Mammary epithelial cell (primary cell): Measurements from ENCODE around the gene GSPT1.

Experiments used
- EZH2 ChIP-seq: IDR thresholded peaks from 2 replicates; pipeline ENCODE4 v1.6.1; 2012; ENCODE audit warnings: low read length, inconsistent platforms, borderline replicate concordance
- TF ChIP-seq, protein P1 (sequence below), 2 donors: IDR thresholded peaks in 1 of 2; conservative IDR thresholded peaks in 1 of 2; 2 replicates each; pipeline ENCODE4 v1.5.1; 2011 to 2012; ENCODE audit warnings: inconsistent platforms in 2 of 2, low read length in 2 of 2, mild to moderate bottlenecking in 2 of 2, control low read depth in 1 of 2, low read depth in 1 of 2; ENCODE audit not compliant: insufficient read depth in 1 of 2; ENCODE audit errors: extremely low read depth in 1 of 2

DNA sequence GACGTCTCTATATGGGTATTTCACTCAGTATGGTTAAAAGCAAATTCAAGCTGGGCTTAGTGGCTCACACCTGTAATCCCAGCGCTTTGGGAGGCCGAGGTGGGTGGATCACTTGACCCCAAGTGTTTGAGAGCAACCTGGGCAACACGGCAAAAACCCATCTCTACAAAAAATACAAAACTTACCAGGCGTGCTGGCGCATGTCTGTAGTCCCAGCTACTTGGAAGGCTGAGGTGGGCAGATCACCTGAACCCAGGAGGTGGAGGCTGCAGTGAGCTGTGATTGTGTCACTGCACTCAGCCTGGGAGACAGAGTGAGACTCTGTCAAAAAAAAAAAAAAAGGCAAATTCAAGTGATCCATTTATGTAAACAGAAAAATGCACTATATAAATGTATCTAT lies 48.0 kb upstream of the GSPT1 start:
- TF ChIP-seq EZH2 = no peak
- TF ChIP-seq, protein P1, sequence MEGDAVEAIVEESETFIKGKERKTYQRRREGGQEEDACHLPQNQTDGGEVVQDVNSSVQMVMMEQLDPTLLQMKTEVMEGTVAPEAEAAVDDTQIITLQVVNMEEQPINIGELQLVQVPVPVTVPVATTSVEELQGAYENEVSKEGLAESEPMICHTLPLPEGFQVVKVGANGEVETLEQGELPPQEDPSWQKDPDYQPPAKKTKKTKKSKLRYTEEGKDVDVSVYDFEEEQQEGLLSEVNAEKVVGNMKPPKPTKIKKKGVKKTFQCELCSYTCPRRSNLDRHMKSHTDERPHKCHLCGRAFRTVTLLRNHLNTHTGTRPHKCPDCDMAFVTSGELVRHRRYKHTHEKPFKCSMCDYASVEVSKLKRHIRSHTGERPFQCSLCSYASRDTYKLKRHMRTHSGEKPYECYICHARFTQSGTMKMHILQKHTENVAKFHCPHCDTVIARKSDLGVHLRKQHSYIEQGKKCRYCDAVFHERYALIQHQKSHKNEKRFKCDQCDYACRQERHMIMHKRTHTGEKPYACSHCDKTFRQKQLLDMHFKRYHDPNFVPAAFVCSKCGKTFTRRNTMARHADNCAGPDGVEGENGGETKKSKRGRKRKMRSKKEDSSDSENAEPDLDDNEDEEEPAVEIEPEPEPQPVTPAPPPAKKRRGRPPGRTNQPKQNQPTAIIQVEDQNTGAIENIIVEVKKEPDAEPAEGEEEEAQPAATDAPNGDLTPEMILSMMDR (conservative IDR thresholded peaks at IDR 0.05 in 1 of 2, IDR thresholded peaks at IDR 0.05 in 1 of 2; ENCODE audit: extremely low read depth in 1 of 2, insufficient read depth in 1 of 2, low read depth in 1 of 2, low read length in 2 of 2) = no peak
